K562 (cell line): ENCODE results near the gene HPSE2. TPM values are rescaled to one million over a fixed set of nuclear protein-coding genes. Genes with fewer than 3 reads are reported as not detected.
A peak's percentile ranks its signal among the peaks of the same experiment; 100 is the strongest.

Experiments
- BDP1 ChIP-seq: IDR thresholded peaks from 3 replicates; pipeline ENCODE4 v1.6.1; 2011; ENCODE audit not compliant: insufficient read length, insufficient read depth
- CBFA2T2 ChIP-seq: fragments of 450-650 bp; conservative IDR thresholded peaks from 2 replicates; pipeline ENCODE4 v1.6.1; 2017; ENCODE audit warnings: mild to moderate bottlenecking
- CBFB ChIP-seq: sonication (generic); formaldehyde crosslinking; IDR thresholded peaks from 2 replicates; pipeline ENCODE4 v1.4.0; 2020; ENCODE audit warnings: mild to moderate bottlenecking, missing genetic modification reagents
- CREB1 ChIP-seq, 2 experiments: sonication (generic) in 1 of 2; formaldehyde crosslinking in 1 of 2; IDR thresholded peaks; 2 replicates each; pipeline versions ENCODE4 v1.6.1 to v1.8.0; 2012 to 2022; ENCODE audit warnings: inconsistent platforms in 1 of 2, mild to moderate bottlenecking in 1 of 2, missing genetic modification reagents in 1 of 2, moderate library complexity in 1 of 2
- CSDE1 ChIP-seq, 2 experiments: fragments of 450-650 bp; IDR thresholded peaks; 2 replicates each; pipeline ENCODE4 v1.6.1; 2016; ENCODE audit warnings: mild to moderate bottlenecking in 1 of 2
- E2F4 ChIP-seq: sonication (generic); formaldehyde crosslinking; IDR thresholded peaks from 2 replicates; pipeline ENCODE4 v1.8.0; 2022; ENCODE audit warnings: mild to moderate bottlenecking, low read depth, missing genetic modification reagents
- ELK3 ChIP-seq: fragments of 450-650 bp; formaldehyde crosslinking; IDR thresholded peaks from 2 replicates; pipeline ENCODE4 v1.4.0; 2020; ENCODE audit warnings: mild to moderate bottlenecking
- HBP1 ChIP-seq: fragments of 450-650 bp; formaldehyde crosslinking; IDR thresholded peaks from 2 replicates; pipeline ENCODE4 v1.4.0; 2022; ENCODE audit warnings: missing genetic modification characterization
- HDAC1 ChIP-seq, 2 experiments: fragments of 450-650 bp; IDR thresholded peaks; 2 replicates each; pipeline ENCODE4 v1.6.1; 2016 to 2017; ENCODE audit warnings: inconsistent platforms in 1 of 2, mild to moderate bottlenecking in 1 of 2, moderate library complexity in 1 of 2
- MAX ChIP-seq: sonication (generic); formaldehyde crosslinking; IDR thresholded peaks from 2 replicates; pipeline ENCODE4 v1.9.0; 2022; ENCODE audit warnings: mild to moderate bottlenecking, missing genetic modification reagents
- MECOM ChIP-seq: fragments of 250-450 bp; sonication (Bioruptor Pico); IDR thresholded peaks from 2 replicates; pipeline ENCODE4 v1.8.0; 2022; ENCODE audit warnings: inconsistent platforms
- MEF2D ChIP-seq: conservative IDR thresholded peaks from 2 replicates; pipeline ENCODE4 v1.6.1; 2016; ENCODE audit warnings: low read depth, missing genetic modification characterization, missing compliant biosample characterization
- PHB ChIP-seq: fragments of 250-450 bp; sonication (Bioruptor Pico); IDR thresholded peaks from 2 replicates; pipeline ENCODE4 v1.5.0; 2021
- RBM17 ChIP-seq: fragments of 200-400 bp; formaldehyde crosslinking; IDR thresholded peaks from 2 replicates; pipeline ENCODE4 v1.6.1; 2017; ENCODE audit warnings: low read depth, mild to moderate bottlenecking, low read length, borderline replicate concordance
- SIN3A ChIP-seq, 2 experiments: fragments of 150-350 bp in 1 of 2; IDR thresholded peaks; 2 replicates each; pipeline ENCODE4 v1.6.1; 2011 to 2016; ENCODE audit warnings: borderline replicate concordance in 2 of 2, low read depth in 2 of 2, low read length in 2 of 2, mild to moderate bottlenecking in 2 of 2, moderate library complexity in 2 of 2; ENCODE audit not compliant: control insufficient read depth in 1 of 2
- SREBF2 ChIP-seq: sonication (generic); formaldehyde crosslinking; IDR thresholded peaks from 2 replicates; pipeline ENCODE4 v1.4.0; 2020; ENCODE audit warnings: mild to moderate bottlenecking, missing genetic modification reagents
- SRF ChIP-seq, 2 experiments: fragments of 250-450, 450-650 bp in 1 of 2; sonication (Bioruptor Pico) in 1 of 2; sonication (generic) in 1 of 2; formaldehyde crosslinking; IDR thresholded peaks; 2 replicates each; pipeline versions ENCODE4 v1.5.0 to v1.5.1; 2020 to 2022; ENCODE audit warnings: mild to moderate bottlenecking in 1 of 2, missing genetic modification reagents in 1 of 2
- YBX1 ChIP-seq: fragments of 450-650 bp; IDR thresholded peaks from 2 replicates; pipeline ENCODE4 v1.7.1; 2016; ENCODE audit warnings: mild to moderate bottlenecking
- ZC3H8 ChIP-seq: fragments of 450-650 bp; IDR thresholded peaks from 2 replicates; pipeline ENCODE4 v1.6.1; 2017
- ZKSCAN1 ChIP-seq: fragments of 150-350 bp; IDR thresholded peaks from 2 replicates; pipeline ENCODE4 v1.6.1; 2016; ENCODE audit warnings: low read depth, low read length
- ZNF449 ChIP-seq: fragments of 250-450 bp; sonication (Bioruptor Pico); IDR thresholded peaks from 2 replicates; pipeline ENCODE4 v1.8.0; 2022; ENCODE audit warnings: moderate library complexity, mild to moderate bottlenecking, inconsistent platforms
- ZNF561 ChIP-seq: fragments of 450-650 bp; formaldehyde crosslinking; conservative IDR thresholded peaks from 2 replicates; pipeline ENCODE4 v1.4.0; 2020; ENCODE audit warnings: mild to moderate bottlenecking, moderate library complexity
- ZNF586 ChIP-seq: fragments of 450-650 bp; formaldehyde crosslinking; conservative IDR thresholded peaks from 2 replicates; pipeline ENCODE4 v1.4.0; 2020; ENCODE audit warnings: mild to moderate bottlenecking, moderate library complexity
- ZNF780A ChIP-seq: fragments of 250-450 bp; sonication (Bioruptor Pico); IDR thresholded peaks from 2 replicates; pipeline ENCODE4 v1.5.0; 2021; ENCODE audit warnings: mild to moderate bottlenecking
- ZSCAN32 ChIP-seq: fragments of 450-650 bp; formaldehyde crosslinking; IDR thresholded peaks from 2 replicates; pipeline ENCODE4 v1.4.0; 2020; ENCODE audit warnings: mild to moderate bottlenecking, moderate library complexity
- polyA plus RNA-seq, 8 experiments: library from polyadenylated mRNA; depleted of rRNA in 4 of 8; stranded (reverse) in 5 of 8; unstranded in 3 of 8; fragments of >200 nt; fragmentation: Nextera tagmentation in 2 of 8; fragmentation: Illumina TruSeq in 1 of 8; extraction: Ambion mirVana in 2 of 8; extraction: Trizol in 1 of 8; gene quantifications; 2 replicates each; pipeline versions ENCODE4 v1.2.1 to v1.2.3, GENCODE V29; 2011 to 2014; ENCODE audit warnings: inconsistent platforms in 1 of 8, missing spikeins in 1 of 8
- total RNA-seq, 7 experiments: library from RNA; depleted of rRNA in 6 of 7; stranded (reverse); fragments of >200 nt in 6 of 7; fragmentation: Illumina TruSeq in 2 of 7; extraction: Trizol in 2 of 7; gene quantifications; 2 replicates each; pipeline versions ENCODE4 v1.2.1 to v1.2.3, GENCODE V29; 2011 to 2021; ENCODE audit warnings: low replicate concordance in 1 of 7

Gene HPSE2
- total and polyA plus RNA-seq, 9 of the 15 experiments (the other 6 are each of a cell fraction or from before 2014, with no cell fraction given) = 0.03 to 0.10 (median 0.04) TPM; not detected in 2

GRCh38 chr10:98460837-98461499, 774.7 kb downstream of the HPSE2 start (continued):
- no peak for TF ChIP-seq E2F4 (CRISPR knock-in tag)
- TF ChIP-seq BDP1 = no peak
- no peak for TF ChIP-seq ZNF449
- TF ChIP-seq MECOM (CRISPR knock-in tag) = no peak
- no peak for TF ChIP-seq ELK3 (CRISPR knock-in tag)
- no peak for TF ChIP-seq HBP1
- TF ChIP-seq SREBF2 = no peak
- no peak for TF ChIP-seq RBM17
- TF ChIP-seq YBX1 = no peak
- TF ChIP-seq MAX (CRISPR knock-in tag) = no peak
- TF ChIP-seq SIN3A (IDR thresholded peaks at IDR 0.05; ENCODE audit: borderline replicate concordance in 2 of 2, control insufficient read depth in 1 of 2, low read depth in 2 of 2, low read length in 2 of 2) = peak; percentile 91 to 94
- TF ChIP-seq ZNF586 (CRISPR knock-in tag) = no peak
- peak in 1 of 2 experiments; percentile 88; a peak in 2 of 4 replicates for TF ChIP-seq HDAC1 (IDR thresholded peaks at IDR 0.05)
- peak; percentile 76 for TF ChIP-seq CREB1 (IDR thresholded peaks at IDR 0.05)
- TF ChIP-seq CREB1 (CRISPR knock-in tag; IDR thresholded peaks at IDR 0.05) = peak; percentile 22; the same call in 1 of the 2 replicates
- TF ChIP-seq ZKSCAN1 = peak; percentile 27; the same call in 1 of the 2 replicates
- TF ChIP-seq ZC3H8 = no peak
- no peak for TF ChIP-seq CSDE1 (IDR thresholded peaks at IDR 0.05)
- 0 out of 4 replicates have a peak, but pooled peaks of 1 of the 2 experiments have one; percentile 55 for TF ChIP-seq SRF (CRISPR knock-in tag; IDR thresholded peaks at IDR 0.05)
- no peak for TF ChIP-seq PHB (CRISPR knock-in tag)
- peak; percentile 61 for TF ChIP-seq MEF2D (tag)
- TF ChIP-seq ZSCAN32 (CRISPR knock-in tag) = no peak
- peak; percentile 95 for TF ChIP-seq CBFA2T2
- no peak for TF ChIP-seq ZNF780A (CRISPR knock-in tag)
- TF ChIP-seq CBFB = no peak
- TF ChIP-seq ZNF561 = no peak
